HepG2 (cell line): ENCODE results near the gene VWA1. TPM values are rescaled to one million over a fixed set of nuclear protein-coding genes. Genes with fewer than 3 reads are reported as not detected.

Source experiments
- ERF ChIP-seq: IDR thresholded peaks from 2 replicates; pipeline ENCODE4 v1.6.1; 2018; ENCODE audit warnings: missing biosample characterization, missing genetic modification reagents
- GATAD1 ChIP-seq: IDR thresholded peaks from 2 replicates; pipeline ENCODE4 v1.6.1; 2016; ENCODE audit warnings: missing genetic modification reagents, missing compliant biosample characterization
- GPBP1L1 ChIP-seq: sonication (generic); formaldehyde crosslinking; IDR thresholded peaks from 2 replicates; pipeline ENCODE4 v1.5.0; 2020; ENCODE audit warnings: mild to moderate bottlenecking, missing genetic modification reagents
- HDAC2 ChIP-seq: sonication (generic); formaldehyde crosslinking; IDR thresholded peaks from 2 replicates; pipeline ENCODE4 v1.4.0; 2020; ENCODE audit warnings: missing genetic modification reagents
- KLF13 ChIP-seq: sonication (generic); formaldehyde crosslinking; IDR thresholded peaks from 2 replicates; pipeline ENCODE4 v1.4.0; 2020; ENCODE audit warnings: mild to moderate bottlenecking, missing genetic modification reagents
- MEF2D ChIP-seq: sonication (generic); formaldehyde crosslinking; IDR thresholded peaks from 2 replicates; pipeline ENCODE4 v1.5.1; 2020; ENCODE audit warnings: mild to moderate bottlenecking, missing genetic modification reagents
- MXI1 ChIP-seq: IDR thresholded peaks from 3 replicates; pipeline ENCODE4 v1.6.1; 2012; ENCODE audit warnings: low read depth, low read length, inconsistent platforms, borderline replicate concordance
- MYPOP ChIP-seq: sonication (generic); formaldehyde crosslinking; IDR thresholded peaks from 2 replicates; pipeline ENCODE4 v1.8.1; 2023; ENCODE audit warnings: mild to moderate bottlenecking, moderate library complexity, missing genetic modification reagents
- NFE2L1 ChIP-seq: sonication (generic); formaldehyde crosslinking; IDR thresholded peaks from 2 replicates; pipeline ENCODE4 v1.4.0; 2020; ENCODE audit warnings: missing genetic modification reagents, mild to moderate bottlenecking, borderline replicate concordance
- RBFOX2 ChIP-seq: fragments of 200-400 bp; formaldehyde crosslinking; IDR thresholded peaks from 2 replicates; pipeline ENCODE4 v1.6.1; 2017; ENCODE audit warnings: low read depth, mild to moderate bottlenecking, low read length
- REXO4 ChIP-seq: sonication (generic); formaldehyde crosslinking; IDR thresholded peaks from 2 replicates; pipeline ENCODE4 v1.8.0; 2022; ENCODE audit warnings: missing genetic modification reagents, mild to moderate bottlenecking, borderline replicate concordance
- SNAI1 ChIP-seq: sonication (generic); formaldehyde crosslinking; IDR thresholded peaks from 2 replicates; pipeline ENCODE4 v1.5.0; 2020; ENCODE audit warnings: mild to moderate bottlenecking, missing genetic modification reagents, borderline replicate concordance
- ZMYM4 ChIP-seq: sonication (generic); formaldehyde crosslinking; IDR thresholded peaks from 2 replicates; pipeline ENCODE4 v1.8.1; 2023; ENCODE audit warnings: mild to moderate bottlenecking, missing genetic modification reagents
- ZNF232 ChIP-seq: sonication (generic); formaldehyde crosslinking; IDR thresholded peaks from 2 replicates; pipeline ENCODE4 v1.4.0; 2020; ENCODE audit warnings: missing genetic modification reagents, borderline replicate concordance
- ZNF274 ChIP-seq: sonication (generic); formaldehyde crosslinking; IDR thresholded peaks from 2 replicates; pipeline ENCODE4 v1.5.1; 2020; ENCODE audit warnings: mild to moderate bottlenecking, missing genetic modification reagents
- ZNF619 ChIP-seq: sonication (generic); formaldehyde crosslinking; IDR thresholded peaks from 2 replicates; pipeline ENCODE4 v1.4.0; 2020; ENCODE audit warnings: mild to moderate bottlenecking, missing genetic modification reagents
- ZNF749 ChIP-seq: sonication (generic); formaldehyde crosslinking; IDR thresholded peaks from 2 replicates; pipeline ENCODE4 v1.8.0; 2022; ENCODE audit warnings: mild to moderate bottlenecking, missing genetic modification reagents, moderate library complexity, borderline replicate concordance
- ZNF770 ChIP-seq: sonication (generic); formaldehyde crosslinking; IDR thresholded peaks from 2 replicates; pipeline ENCODE4 v1.5.0; 2020; ENCODE audit warnings: mild to moderate bottlenecking, missing genetic modification reagents
- ZSCAN22 ChIP-seq: sonication (generic); formaldehyde crosslinking; IDR thresholded peaks from 2 replicates; pipeline ENCODE4 v1.4.0; 2020; ENCODE audit warnings: mild to moderate bottlenecking, missing genetic modification reagents
- ZSCAN9 ChIP-seq: IDR thresholded peaks from 2 replicates; pipeline ENCODE4 v1.6.1; 2016; ENCODE audit warnings: borderline replicate concordance
- polyA plus RNA-seq, 8 experiments: library from polyadenylated mRNA; depleted of rRNA in 3 of 8; stranded (reverse) in 7 of 8; unstranded in 1 of 8; fragments of >200 nt; fragmentation: Illumina TruSeq in 4 of 8; extraction: Trizol in 4 of 8; gene quantifications; 2 replicates each; pipeline versions ENCODE4 v1.2.1 to v1.2.3, GENCODE V29; 2011 to 2016; ENCODE audit warnings: low read depth in 4 of 8, missing spikeins in 1 of 8, mixed read lengths in 1 of 8; ENCODE audit not compliant: insufficient read depth in 1 of 8
- total RNA-seq, 5 experiments: library from RNA; depleted of rRNA; stranded (reverse); fragments of >200 nt; fragmentation: Illumina TruSeq; extraction: Trizol; gene quantifications; 2 replicates each; pipeline ENCODE4 v1.2.3, GENCODE V29; 2016; ENCODE audit warnings: low read depth in 1 of 5
- TF ChIP-seq, protein P1 (sequence below): sonication (generic); formaldehyde crosslinking; IDR thresholded peaks from 2 replicates; pipeline ENCODE4 v1.4.0; 2020; ENCODE audit warnings: mild to moderate bottlenecking, missing genetic modification reagents
- TF ChIP-seq, protein P2 (sequence below): sonication (generic); formaldehyde crosslinking; IDR thresholded peaks from 2 replicates; pipeline ENCODE4 v1.4.0; 2020; ENCODE audit warnings: missing genetic modification reagents

VWA1 gene
- total and polyA plus RNA-seq, 2 of the 13 experiments (the other 11 are each of a cell fraction or from before 2014, with no cell fraction given) = 40.9 to 57.5 TPM

- TF ChIP-seq MYPOP (CRISPR knock-in tag) (no peak), ZNF274 (CRISPR knock-in tag) (no peak), KLF13 (0 out of 2 replicates have a peak, but pooled peaks have one; percentile 62), REXO4 (0 out of 2 replicates have a peak, but pooled peaks have one; percentile 15), HDAC2 (CRISPR knock-in tag) (peak; percentile 36; the same call in 1 of the 2 replicates), MXI1 (peak; percentile 55; the same call in 1 of the 3 replicates), SNAI1 (CRISPR knock-in tag) (0 out of 2 replicates have a peak, but pooled peaks have one; percentile 37), RBFOX2 (peak; percentile 66), ZNF770 (CRISPR knock-in tag) (0 out of 2 replicates have a peak, but pooled peaks have one; percentile 44), ZNF619 (CRISPR knock-in tag) (0 out of 2 replicates have a peak, but pooled peaks have one; percentile 46), ZSCAN22 (CRISPR knock-in tag) (no peak), ZSCAN9 (CRISPR knock-in tag) (peak; percentile 27; the same call in 1 of the 2 replicates), ZNF232 (CRISPR knock-in tag) (no peak), NFE2L1 (CRISPR knock-in tag) (no peak), ERF (CRISPR knock-in tag) (0 out of 2 replicates have a peak, but pooled peaks have one; percentile 50), ZMYM4 (peak; percentile 63; the same call in 1 of the 2 replicates), GPBP1L1 (CRISPR knock-in tag) (no peak), ZNF749 (CRISPR knock-in tag) (no peak), GATAD1 (peak; percentile 72), MEF2D (CRISPR knock-in tag) (peak; percentile 3; the same call in 1 of the 2 replicates)
- TF ChIP-seq, protein P1, sequence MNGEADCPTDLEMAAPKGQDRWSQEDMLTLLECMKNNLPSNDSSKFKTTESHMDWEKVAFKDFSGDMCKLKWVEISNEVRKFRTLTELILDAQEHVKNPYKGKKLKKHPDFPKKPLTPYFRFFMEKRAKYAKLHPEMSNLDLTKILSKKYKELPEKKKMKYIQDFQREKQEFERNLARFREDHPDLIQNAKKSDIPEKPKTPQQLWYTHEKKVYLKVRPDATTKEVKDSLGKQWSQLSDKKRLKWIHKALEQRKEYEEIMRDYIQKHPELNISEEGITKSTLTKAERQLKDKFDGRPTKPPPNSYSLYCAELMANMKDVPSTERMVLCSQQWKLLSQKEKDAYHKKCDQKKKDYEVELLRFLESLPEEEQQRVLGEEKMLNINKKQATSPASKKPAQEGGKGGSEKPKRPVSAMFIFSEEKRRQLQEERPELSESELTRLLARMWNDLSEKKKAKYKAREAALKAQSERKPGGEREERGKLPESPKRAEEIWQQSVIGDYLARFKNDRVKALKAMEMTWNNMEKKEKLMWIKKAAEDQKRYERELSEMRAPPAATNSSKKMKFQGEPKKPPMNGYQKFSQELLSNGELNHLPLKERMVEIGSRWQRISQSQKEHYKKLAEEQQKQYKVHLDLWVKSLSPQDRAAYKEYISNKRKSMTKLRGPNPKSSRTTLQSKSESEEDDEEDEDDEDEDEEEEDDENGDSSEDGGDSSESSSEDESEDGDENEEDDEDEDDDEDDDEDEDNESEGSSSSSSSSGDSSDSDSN (CRISPR knock-in tag) = peak; percentile 76
- TF ChIP-seq, protein P2, sequence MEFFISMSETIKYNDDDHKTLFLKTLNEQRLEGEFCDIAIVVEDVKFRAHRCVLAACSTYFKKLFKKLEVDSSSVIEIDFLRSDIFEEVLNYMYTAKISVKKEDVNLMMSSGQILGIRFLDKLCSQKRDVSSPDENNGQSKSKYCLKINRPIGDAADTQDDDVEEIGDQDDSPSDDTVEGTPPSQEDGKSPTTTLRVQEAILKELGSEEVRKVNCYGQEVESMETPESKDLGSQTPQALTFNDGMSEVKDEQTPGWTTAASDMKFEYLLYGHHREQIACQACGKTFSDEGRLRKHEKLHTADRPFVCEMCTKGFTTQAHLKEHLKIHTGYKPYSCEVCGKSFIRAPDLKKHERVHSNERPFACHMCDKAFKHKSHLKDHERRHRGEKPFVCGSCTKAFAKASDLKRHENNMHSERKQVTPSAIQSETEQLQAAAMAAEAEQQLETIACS (CRISPR knock-in tag) = 0 out of 2 replicates have a peak, but pooled peaks have one; percentile 31
These were observed 2.5 kb downstream of the VWA1 start (continued) for GRCh38 chr1:1437904-1438376.
